Fibroblast of lung (primary cell): ENCODE results near the gene ZNF280C. TPM values are rescaled to one million over a fixed set of nuclear protein-coding genes. Genes with fewer than 3 reads are reported as not detected.

Source experiments
- DNase-seq, 2 donors: peaks; one replicate each; pipeline versions ENCODE4 v3.0.0 to v3.0.0-alpha.2; 2010; ENCODE audit warnings: low read depth in 2 of 2
- H2AFZ ChIP-seq: 2 replicates; pipeline ENCODE4 v1.5.1; 2012; ENCODE audit warnings: low read length, control low read depth, inconsistent platforms
- H3K27ac ChIP-seq: 2 replicates; pipeline ENCODE4 v1.5.1; 2011; ENCODE audit warnings: low read length, control low read depth; ENCODE audit not compliant: insufficient read depth
- H3K27me3 ChIP-seq: 2 replicates; pipeline ENCODE4 v1.5.1; 2011; ENCODE audit warnings: mild to moderate bottlenecking, low read length; ENCODE audit not compliant: control insufficient read depth, insufficient read depth
- H3K36me3 ChIP-seq: 2 replicates; pipeline ENCODE4 v1.5.1; 2011; ENCODE audit warnings: low read length; ENCODE audit not compliant: control insufficient read depth, insufficient read depth
- H3K4me1 ChIP-seq: 2 replicates; pipeline ENCODE4 v1.5.1; 2011; ENCODE audit warnings: low read length; ENCODE audit not compliant: control insufficient read depth, insufficient read depth; ENCODE audit errors: extremely low read depth
- H3K4me2 ChIP-seq: 2 replicates; pipeline ENCODE4 v1.5.1; 2011; ENCODE audit warnings: low read length, control low read depth; ENCODE audit not compliant: insufficient read depth; ENCODE audit errors: extremely low read depth
- H3K4me3 ChIP-seq, 4 experiments: fragments of 200-600 bp in 1 of 4; sonication (generic) in 1 of 4; replicated peaks in 1 of 4; 2 replicates each; pipeline ENCODE4 v1.5.1; 2011 to 2016; ENCODE audit warnings: low read length in 4 of 4, low read depth in 3 of 4, mild to moderate bottlenecking in 3 of 4, control low read depth in 2 of 4, inconsistent platforms in 1 of 4, mixed read lengths in 1 of 4; ENCODE audit not compliant: insufficient read depth in 1 of 4; ENCODE audit errors: control extremely low read depth in 1 of 4
- H3K79me2 ChIP-seq: 2 replicates; pipeline ENCODE4 v1.5.1; 2012; ENCODE audit warnings: mild to moderate bottlenecking, low read length, inconsistent platforms; ENCODE audit not compliant: control insufficient read depth, insufficient read depth
- H3K9ac ChIP-seq: 2 replicates; pipeline ENCODE4 v1.5.1; 2011; ENCODE audit warnings: mild to moderate bottlenecking, low read length, control low read depth; ENCODE audit not compliant: insufficient read depth
- H3K9me3 ChIP-seq: 2 replicates; pipeline ENCODE4 v1.5.1; 2012; ENCODE audit warnings: low read depth, low read length; ENCODE audit not compliant: control insufficient read depth, insufficient read depth
- H4K20me1 ChIP-seq: 2 replicates; pipeline ENCODE4 v1.5.1; 2011; ENCODE audit warnings: low read length; ENCODE audit not compliant: control insufficient read depth, insufficient read depth; ENCODE audit errors: extremely low read depth
- EZH2 ChIP-seq: IDR thresholded peaks from 2 replicates; pipeline ENCODE4 v1.5.1; 2012; ENCODE audit warnings: low read length, control low read depth, mild to moderate bottlenecking; ENCODE audit errors: missing control alignments
- polyA plus RNA-seq, 2 donors: library from polyadenylated mRNA; depleted of rRNA in 1 of 2; stranded (reverse) in 1 of 2; unstranded in 1 of 2; fragments of >200 nt; gene quantifications; 2 replicates each; pipeline ENCODE4 v1.2.1, GENCODE V29; 2011 to 2012; ENCODE audit warnings: missing spikeins in 1 of 2
- total RNA-seq: library from RNA; depleted of rRNA; stranded (reverse); fragments of >200 nt; gene quantifications from 2 replicates; pipeline ENCODE4 v1.2.1, GENCODE V29; 2014
- TF ChIP-seq, protein P1 (sequence below), 2 donors: IDR thresholded peaks in 1 of 2; conservative IDR thresholded peaks in 1 of 2; 1 replicate in 1 of 2; 2 replicates in 1 of 2; pipeline ENCODE4 v1.5.1; 2011 to 2012; ENCODE audit warnings: low read length in 2 of 2, control low read depth in 1 of 2, inconsistent platforms in 1 of 2, low read depth in 1 of 2, mild to moderate bottlenecking in 1 of 2

Gene ZNF280C
- total and polyA plus RNA-seq, 2 donors (not counting 1 experiment from before 2014, with no cell fraction given) = 4.1 to 8.7 TPM

DNA sequence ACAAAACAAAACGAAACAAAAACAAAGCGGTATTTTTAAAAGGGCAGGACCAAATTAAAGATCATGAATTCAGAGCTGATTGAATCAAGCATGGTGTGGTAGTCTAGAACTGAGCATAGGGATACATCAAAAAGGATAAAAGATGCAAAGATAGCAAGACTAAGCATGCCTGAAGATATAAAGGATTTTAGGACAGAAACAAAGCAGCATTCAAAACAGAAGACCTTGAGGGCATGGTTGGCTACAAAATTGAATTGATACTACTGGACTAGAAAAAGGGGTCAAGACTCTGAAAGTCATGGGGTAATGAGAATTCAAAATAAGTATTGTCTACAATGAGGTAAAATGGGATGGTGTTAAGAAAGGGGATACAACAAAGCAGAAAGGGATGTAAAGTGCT, 55.3 kb downstream of the ZNF280C start:
- DNase-seq = no peak
- H3K4me3 ChIP-seq = no peak overlapping the region
- H3K4me1 ChIP-seq = no peaks in the 10 kb centered on the region
- no peaks in the 10 kb centered on the region for H3K79me2 ChIP-seq
- no peak overlapping the region for H3K4me2 ChIP-seq
- no peak overlapping the region for H2AFZ ChIP-seq
- no peaks in the 10 kb centered on the region for H4K20me1 ChIP-seq
- TF ChIP-seq EZH2 = no peak
- TF ChIP-seq, protein P1, sequence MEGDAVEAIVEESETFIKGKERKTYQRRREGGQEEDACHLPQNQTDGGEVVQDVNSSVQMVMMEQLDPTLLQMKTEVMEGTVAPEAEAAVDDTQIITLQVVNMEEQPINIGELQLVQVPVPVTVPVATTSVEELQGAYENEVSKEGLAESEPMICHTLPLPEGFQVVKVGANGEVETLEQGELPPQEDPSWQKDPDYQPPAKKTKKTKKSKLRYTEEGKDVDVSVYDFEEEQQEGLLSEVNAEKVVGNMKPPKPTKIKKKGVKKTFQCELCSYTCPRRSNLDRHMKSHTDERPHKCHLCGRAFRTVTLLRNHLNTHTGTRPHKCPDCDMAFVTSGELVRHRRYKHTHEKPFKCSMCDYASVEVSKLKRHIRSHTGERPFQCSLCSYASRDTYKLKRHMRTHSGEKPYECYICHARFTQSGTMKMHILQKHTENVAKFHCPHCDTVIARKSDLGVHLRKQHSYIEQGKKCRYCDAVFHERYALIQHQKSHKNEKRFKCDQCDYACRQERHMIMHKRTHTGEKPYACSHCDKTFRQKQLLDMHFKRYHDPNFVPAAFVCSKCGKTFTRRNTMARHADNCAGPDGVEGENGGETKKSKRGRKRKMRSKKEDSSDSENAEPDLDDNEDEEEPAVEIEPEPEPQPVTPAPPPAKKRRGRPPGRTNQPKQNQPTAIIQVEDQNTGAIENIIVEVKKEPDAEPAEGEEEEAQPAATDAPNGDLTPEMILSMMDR (conservative IDR thresholded peaks at IDR 0.05 in 1 of 2, IDR thresholded peaks at IDR 0.05 in 1 of 2; ENCODE audit: low read depth in 1 of 2, low read length in 2 of 2) = no peak
- H3K27ac ChIP-seq = no peak overlapping the region
- no peak overlapping the region for H3K9ac ChIP-seq
- H3K36me3 ChIP-seq = no peaks in the 10 kb centered on the region
- no peaks in the 10 kb centered on the region for H3K9me3 ChIP-seq
- H3K27me3 ChIP-seq = no peaks in the 10 kb centered on the region

DNA sequence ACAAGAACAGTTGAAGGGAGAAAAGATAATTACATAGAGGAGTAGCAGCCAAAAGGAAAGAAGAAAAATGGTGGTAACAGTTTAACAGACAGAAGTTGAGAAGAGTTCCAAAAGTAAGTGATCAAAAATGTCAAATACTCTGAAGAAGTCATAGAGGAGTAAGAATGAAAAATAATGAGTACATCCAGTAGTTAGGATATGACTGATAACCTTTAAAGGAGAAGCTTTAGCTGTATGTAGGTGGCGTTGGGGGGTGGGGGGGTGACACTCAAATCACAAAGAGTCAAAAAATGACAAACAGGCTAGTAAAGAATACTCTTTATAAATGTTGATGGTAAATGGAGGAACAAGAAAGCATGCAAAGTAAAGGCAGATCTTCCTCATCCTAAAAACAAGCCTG, 56.3 kb downstream of the ZNF280C start:
- Histone ChIP-seq H3K79me2 (no peaks in the 10 kb centered on the region), H3K4me2 (no peak overlapping the region), H3K36me3 (no peaks in the 10 kb centered on the region), H3K9ac (no peak overlapping the region), H4K20me1 (no peaks in the 10 kb centered on the region), H3K27ac (no peak overlapping the region), H3K9me3 (no peaks in the 10 kb centered on the region), H3K4me3 (no peak overlapping the region), H2AFZ (no peak overlapping the region), H3K4me1 (no peaks in the 10 kb centered on the region), H3K27me3 (no peaks in the 10 kb centered on the region)
- no peak for DNase-seq
- TF ChIP-seq EZH2 = no peak
- TF ChIP-seq, protein P1 (conservative IDR thresholded peaks at IDR 0.05 in 1 of 2, IDR thresholded peaks at IDR 0.05 in 1 of 2; ENCODE audit: low read depth in 1 of 2, low read length in 2 of 2) = no peak

DNA sequence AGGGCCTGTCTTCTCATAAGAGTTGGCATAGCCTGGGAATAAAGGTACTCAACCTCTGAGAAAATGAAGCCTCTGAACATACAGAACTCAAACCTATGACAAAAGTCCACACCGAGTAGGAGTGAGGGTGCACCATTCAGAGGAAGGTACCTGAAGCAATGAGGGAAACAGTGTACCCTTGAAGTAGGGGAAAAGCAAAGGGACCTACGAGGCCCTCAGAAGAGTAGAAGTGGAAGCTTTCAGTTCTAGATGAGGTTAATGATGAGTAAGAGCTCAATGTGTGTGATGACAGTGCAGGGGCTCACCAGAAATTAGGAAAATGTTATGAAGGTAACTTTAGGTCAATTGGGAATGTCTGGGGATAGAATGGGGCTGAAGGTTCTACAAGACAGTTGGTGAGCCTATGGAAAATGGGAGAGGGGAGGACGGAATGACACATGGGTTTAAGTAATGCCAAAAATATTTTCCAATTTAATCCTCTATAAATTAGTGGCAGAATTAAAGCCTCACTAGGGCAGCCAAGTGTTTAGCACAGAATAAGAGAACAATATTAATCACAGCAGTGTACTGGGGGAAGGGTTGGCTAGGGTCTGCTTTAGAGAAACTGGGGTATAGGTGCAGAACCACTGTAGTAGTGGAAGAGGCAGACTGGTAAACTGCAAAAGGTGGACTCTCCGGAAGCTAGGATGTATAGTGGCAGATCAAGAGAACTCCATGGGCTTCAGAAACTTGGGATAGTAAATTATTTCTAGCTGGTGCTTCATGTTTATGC, 57.1 kb downstream of the ZNF280C start:
- TF ChIP-seq, protein P1 (conservative IDR thresholded peaks at IDR 0.05 in 1 of 2, IDR thresholded peaks at IDR 0.05 in 1 of 2; ENCODE audit: low read depth in 1 of 2, low read length in 2 of 2) = no peak
- TF ChIP-seq EZH2 = no peak
- Histone ChIP-seq H4K20me1 (no peaks in the 10 kb centered on the region), H3K79me2 (no peaks in the 10 kb centered on the region), H3K27ac (no peak overlapping the region), H3K9ac (no peak overlapping the region), H3K9me3 (no peaks in the 10 kb centered on the region), H3K36me3 (no peaks in the 10 kb centered on the region), H3K4me3 (no peak overlapping the region), H2AFZ (no peak overlapping the region), H3K4me2 (no peak overlapping the region), H3K4me1 (no peaks in the 10 kb centered on the region), H3K27me3 (no peaks in the 10 kb centered on the region)
- DNase-seq = no peak
